Hematopoietic multipotent progenitor cell (in vitro differentiated cells): ENCODE data around the gene HIVEP2. TPM values are rescaled to one million over a fixed set of nuclear protein-coding genes. Genes with fewer than 3 reads are reported as not detected.

Experiments
- DNase-seq, 3 donors: peaks; one replicate each; pipeline ENCODE4 v3.0.0-alpha.2; 2011 to 2015; ENCODE audit warnings: low read depth in 2 of 3, low spot score in 2 of 3
- total RNA-seq: library from RNA; depleted of rRNA; stranded (reverse); fragments of >200 nt; gene quantifications from one replicate; pipeline ENCODE4 v1.2.3, GENCODE V29; 2012

HIVEP2 gene
- total RNA-seq, 1 donor = 12.4 TPM

GRCh38 chr6:142718667-142719191 lies 226.2 kb downstream of the HIVEP2 start:
- DNase-seq = no peak

GRCh38 chr6:142716097-142716496 lies 228.9 kb downstream of the HIVEP2 start:
- DNase-seq = no peak

GRCh38 chr6:142714951-142715785 lies 229.8 kb downstream of the HIVEP2 start:
- DNase-seq = no peak

- no peak for DNase-seq
These were observed 231.0 kb downstream of the HIVEP2 start for GRCh38 chr6:142713959-142714358.

- DNase-seq = no peak
These were observed 232.7 kb downstream of the HIVEP2 start for GRCh38 chr6:142712231-142712630.

GRCh38 chr6:142708651-142709050 lies 236.3 kb downstream of the HIVEP2 start:
- DNase-seq = no peak

GRCh38 chr6:142707255-142707654 lies 237.7 kb downstream of the HIVEP2 start:
- no peak for DNase-seq

GRCh38 chr6:142706210-142706609 lies 238.8 kb downstream of the HIVEP2 start:
- peak in 1 of 3 donors; percentile 36 for DNase-seq

- DNase-seq = peak in 1 of 3 donors; percentile 37
These were observed 239.9 kb downstream of the HIVEP2 start for GRCh38 chr6:142705054-142705453.

- peak in 2 of 3 donors; percentile 66 to 70 for DNase-seq
These were observed 242.2 kb downstream of the HIVEP2 start for GRCh38 chr6:142702501-142703460.

Other genes starting within 250 kb of the HIVEP2 start
- 18.9 TPM for gene AIG1, start 115.7 kb upstream of the HIVEP2 start, total RNA-seq